Hepatocyte (in vitro differentiated cells): ENCODE data around the gene BUD13. TPM values are rescaled to one million over a fixed set of nuclear protein-coding genes. Genes with fewer than 3 reads are reported as not detected.

Source experiments
- DNase-seq: peaks from one replicate; pipeline ENCODE4 v3.0.0-alpha.2; 2016; ENCODE audit warnings: low spot score
- H2AFZ ChIP-seq: fragments of 200-600 bp; sonication (generic); 2 replicates; pipeline ENCODE4 v1.6.0; 2016; ENCODE audit warnings: antibody characterized with exemption, mild to moderate bottlenecking
- H3K27ac ChIP-seq: fragments of 200-600 bp; sonication (generic); 2 replicates; pipeline ENCODE4 v1.5.1; 2016; ENCODE audit warnings: mild to moderate bottlenecking
- H3K27me3 ChIP-seq: fragments of 200-600 bp; sonication (generic); 2 replicates; pipeline ENCODE4 v1.6.1; 2016
- H3K36me3 ChIP-seq: fragments of 200-600 bp; sonication (generic); replicated peaks from 2 replicates; pipeline ENCODE4 v1.5.1; 2016; ENCODE audit warnings: low read depth; ENCODE audit not compliant: insufficient read depth
- H3K4me1 ChIP-seq: fragments of 200-600 bp; sonication (generic); 2 replicates; pipeline ENCODE4 v1.5.1; 2016; ENCODE audit warnings: mild to moderate bottlenecking, moderate library complexity; ENCODE audit not compliant: insufficient read depth
- H3K4me2 ChIP-seq: fragments of 200-600 bp; sonication (generic); 2 replicates; pipeline ENCODE4 v1.6.0; 2016
- H3K4me3 ChIP-seq: fragments of 200-600 bp; sonication (generic); 2 replicates; pipeline ENCODE4 v1.5.1; 2016; ENCODE audit warnings: mild to moderate bottlenecking
- H3K79me2 ChIP-seq: fragments of 200-600 bp; sonication (generic); 2 replicates; pipeline ENCODE4 v1.6.0; 2017; ENCODE audit warnings: mild to moderate bottlenecking
- H3K9me2 ChIP-seq: fragments of 200-600 bp; sonication (generic); replicated peaks from 2 replicates; pipeline ENCODE4 v1.6.0; 2017; ENCODE audit warnings: mild to moderate bottlenecking; ENCODE audit not compliant: insufficient read depth
- H3K9me3 ChIP-seq: fragments of 200-600 bp; sonication (generic); 2 replicates; pipeline ENCODE4 v1.5.1; 2016; ENCODE audit warnings: low read depth, mild to moderate bottlenecking
- H4K20me1 ChIP-seq: fragments of 200-600 bp; sonication (generic); 2 replicates; pipeline ENCODE4 v1.6.0; 2016; ENCODE audit warnings: mild to moderate bottlenecking; ENCODE audit not compliant: insufficient read depth, poor library complexity, severe bottlenecking
- EZH2 ChIP-seq: fragments of 200-600 bp; sonication (generic); IDR thresholded peaks from 2 replicates; pipeline ENCODE4 v1.6.1; 2016; ENCODE audit warnings: antibody characterized with exemption, mild to moderate bottlenecking, borderline replicate concordance
- EZH2phosphoT487 ChIP-seq: fragments of 200-600 bp; sonication (generic); IDR thresholded peaks from one replicate; pipeline ENCODE4 v1.6.1; 2018; ENCODE audit warnings: antibody characterized with exemption, mild to moderate bottlenecking, low read depth, moderate library complexity; ENCODE audit not compliant: unreplicated experiment, severe bottlenecking
- WGBS: methylation state at CpG from one replicate; pipeline ENCODE4 v1.1.6; 2016; ENCODE audit warnings: low lambda C conversion rate; ENCODE audit errors: missing lambda C conversion rate; 5-methylcytosine and 5-hydroxymethylcytosine counted together
- polyA plus RNA-seq: library from polyadenylated mRNA; unstranded; fragments of >200 nt; fragmentation: Nextera tagmentation; extraction: Ambion mirVana; gene quantifications from 2 replicates; pipeline ENCODE4 v1.2.1, GENCODE V29; 2016
- total RNA-seq: library from RNA; depleted of rRNA; stranded (reverse); fragments of >200 nt; gene quantifications from 2 replicates; pipeline ENCODE4 v1.2.3, GENCODE V29; 2014
- TF ChIP-seq, protein P1 (sequence below): fragments of 200-600 bp; sonication (generic); IDR thresholded peaks from 2 replicates; pipeline ENCODE4 v1.5.1; 2016; ENCODE audit warnings: antibody characterized with exemption, mild to moderate bottlenecking; ENCODE audit not compliant: poor library complexity

Gene BUD13
- total and polyA plus RNA-seq, 2 experiments from 2014 or later, result 11.1 to 12.6 TPM

GRCh38 chr11:116710001-116710674, 62.6 kb downstream of the BUD13 start:
- Histone ChIP-seq H3K27me3 (no peaks in the 10 kb centered on the region), H3K27ac (no peak overlapping the region), H3K4me3 (no peak overlapping the region), H3K36me3 (no peaks in the 10 kb centered on the region), H3K4me2 (no peak overlapping the region), H3K79me2 (no peaks in the 10 kb centered on the region), H3K4me1 (no peaks in the 10 kb centered on the region), H4K20me1 (no peaks in the 10 kb centered on the region), H3K9me2 (no peaks in the 10 kb centered on the region), H3K9me3 (no peaks in the 10 kb centered on the region), H2AFZ (no peak overlapping the region)
- no peak for DNase-seq
- WGBS, result 61% methylated on average over 17 of the region's 17 CpGs
- TF ChIP-seq, protein P1, sequence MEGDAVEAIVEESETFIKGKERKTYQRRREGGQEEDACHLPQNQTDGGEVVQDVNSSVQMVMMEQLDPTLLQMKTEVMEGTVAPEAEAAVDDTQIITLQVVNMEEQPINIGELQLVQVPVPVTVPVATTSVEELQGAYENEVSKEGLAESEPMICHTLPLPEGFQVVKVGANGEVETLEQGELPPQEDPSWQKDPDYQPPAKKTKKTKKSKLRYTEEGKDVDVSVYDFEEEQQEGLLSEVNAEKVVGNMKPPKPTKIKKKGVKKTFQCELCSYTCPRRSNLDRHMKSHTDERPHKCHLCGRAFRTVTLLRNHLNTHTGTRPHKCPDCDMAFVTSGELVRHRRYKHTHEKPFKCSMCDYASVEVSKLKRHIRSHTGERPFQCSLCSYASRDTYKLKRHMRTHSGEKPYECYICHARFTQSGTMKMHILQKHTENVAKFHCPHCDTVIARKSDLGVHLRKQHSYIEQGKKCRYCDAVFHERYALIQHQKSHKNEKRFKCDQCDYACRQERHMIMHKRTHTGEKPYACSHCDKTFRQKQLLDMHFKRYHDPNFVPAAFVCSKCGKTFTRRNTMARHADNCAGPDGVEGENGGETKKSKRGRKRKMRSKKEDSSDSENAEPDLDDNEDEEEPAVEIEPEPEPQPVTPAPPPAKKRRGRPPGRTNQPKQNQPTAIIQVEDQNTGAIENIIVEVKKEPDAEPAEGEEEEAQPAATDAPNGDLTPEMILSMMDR, result no peak
- TF ChIP-seq EZH2, result no peak
- no peak for TF ChIP-seq EZH2phosphoT487

DNA sequence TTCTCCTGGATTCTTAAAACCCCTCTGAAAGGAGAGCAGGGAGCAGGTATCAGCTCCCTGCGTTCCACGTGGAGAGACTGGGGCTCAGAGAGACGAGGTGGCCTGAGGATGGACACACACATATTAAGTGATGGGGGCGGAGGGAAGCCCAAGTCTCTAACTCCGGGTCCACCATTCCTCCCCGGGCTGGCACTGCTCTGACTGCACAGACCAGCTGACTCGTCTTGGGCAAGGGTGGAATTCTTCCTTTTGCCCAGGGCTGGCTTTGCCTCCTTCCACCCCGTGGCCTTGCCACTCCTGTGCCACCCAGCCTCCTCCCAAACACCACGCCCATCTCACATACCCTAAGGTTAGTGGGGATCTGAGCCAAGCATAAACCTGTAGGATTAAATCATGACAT, 65.0 kb downstream of the BUD13 start:
- H3K4me2 ChIP-seq, result no peak overlapping the region
- H3K36me3 ChIP-seq, result no peaks in the 10 kb centered on the region
- no peaks in the 10 kb centered on the region for H4K20me1 ChIP-seq
- no peak overlapping the region for H2AFZ ChIP-seq
- no peak overlapping the region for H3K27ac ChIP-seq
- no peaks in the 10 kb centered on the region for H3K27me3 ChIP-seq
- no peaks in the 10 kb centered on the region for H3K9me3 ChIP-seq
- TF ChIP-seq, protein P1, result no peak
- TF ChIP-seq EZH2phosphoT487, result no peak
- no peak for TF ChIP-seq EZH2
- WGBS, result 82% methylated on average over 9 of the region's 9 CpGs
- H3K9me2 ChIP-seq, result no peaks in the 10 kb centered on the region
- H3K79me2 ChIP-seq, result no peaks in the 10 kb centered on the region
- no peak overlapping the region for H3K4me3 ChIP-seq
- no peak for DNase-seq
- H3K4me1 ChIP-seq, result no peaks in the 10 kb centered on the region

- Histone ChIP-seq H3K4me2 (no peak overlapping the region), H3K4me3 (no peak overlapping the region), H3K27me3 (no peaks in the 10 kb centered on the region), H3K4me1 (no peaks in the 10 kb centered on the region), H3K9me3 (no peaks in the 10 kb centered on the region), H3K9me2 (no peaks in the 10 kb centered on the region), H2AFZ (no peak overlapping the region), H3K36me3 (no peaks in the 10 kb centered on the region), H4K20me1 (no peaks in the 10 kb centered on the region), H3K79me2 (no peaks in the 10 kb centered on the region), H3K27ac (no peak overlapping the region)
- DNase-seq, result no peak
- 80% methylated on average over 25 of the region's 37 CpGs for WGBS
- TF ChIP-seq, protein P1, result no peak
- TF ChIP-seq EZH2 (no peak), EZH2phosphoT487 (no peak)
These were observed 65.6 kb downstream of the BUD13 start for GRCh38 chr11:116707161-116707629.
